Stimulated activated CD4-positive, alpha-beta T cell treated with anti-CD3 and anti-CD28 coated beads, TNF-alpha, amount 100 ng/mL, for 48 hours (primary cell): Measurements from ENCODE around the gene MINDY4B.
"Not testable (repeated sequence)": the region's sequence is repeated elsewhere in the genome, so short reads cannot be mapped to it uniquely, and the experiment has no call there.

ENCODE experiments used
- DNase-seq, 3 donors: peaks; one replicate each; pipeline ENCODE4 v3.0.0-alpha.2; 2020; ENCODE audit warnings: low read depth in 3 of 3

The MINDY4B gene

GRCh38 chr3:150898046-150898754, 7.0 kb downstream of the MINDY4B start:
- no peak for DNase-seq

- DNase-seq, result no peak
Measured at GRCh38 chr3:150897592-150897991, 7.6 kb downstream of the MINDY4B start.

DNA sequence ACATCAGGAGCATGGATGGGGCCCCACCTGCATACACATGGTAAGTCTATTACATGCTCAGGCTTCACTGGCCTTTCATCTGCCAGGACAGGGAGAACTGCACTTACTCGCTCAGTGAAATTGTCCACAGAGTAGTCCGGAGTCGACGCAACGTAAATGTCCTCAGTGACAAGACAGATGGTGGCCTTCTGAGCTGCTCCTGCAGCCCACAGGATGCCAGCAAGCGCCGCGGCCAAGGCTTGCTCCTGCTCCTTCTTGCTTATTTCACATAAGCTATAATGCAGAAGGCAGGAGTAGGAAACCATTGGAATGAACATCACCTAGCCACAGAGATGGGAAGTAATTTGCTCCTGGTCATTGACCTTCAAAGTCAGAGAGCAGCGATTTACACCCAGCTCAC, 14.4 kb downstream of the MINDY4B start:
- no peak for DNase-seq

- DNase-seq, result no peak
Measured at GRCh38 chr3:150890295-150890694, 14.9 kb downstream of the MINDY4B start.

DNA sequence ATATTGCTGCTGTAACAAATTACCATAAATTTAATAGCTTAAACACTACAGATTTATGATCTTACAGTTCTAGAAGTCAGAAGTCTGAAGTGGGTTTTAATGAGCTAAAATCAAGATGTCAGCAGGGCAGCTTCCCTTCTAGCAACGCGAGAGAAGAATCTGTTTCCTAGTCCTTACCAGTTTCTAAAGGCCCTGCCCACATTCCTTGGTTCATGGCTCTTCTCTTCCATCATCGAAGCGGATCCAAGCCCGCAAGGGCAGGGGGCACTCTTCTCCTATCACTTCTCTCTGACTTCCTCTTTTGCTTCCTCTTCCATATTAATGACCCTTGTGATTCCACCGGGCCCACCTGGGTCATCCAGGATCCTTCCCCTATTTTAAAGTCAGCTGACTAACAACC, 16.1 kb downstream of the MINDY4B start:
- DNase-seq, result no peak

- no peak for DNase-seq
Measured at GRCh38 chr3:150887031-150887430, 18.2 kb downstream of the MINDY4B start.

DNA sequence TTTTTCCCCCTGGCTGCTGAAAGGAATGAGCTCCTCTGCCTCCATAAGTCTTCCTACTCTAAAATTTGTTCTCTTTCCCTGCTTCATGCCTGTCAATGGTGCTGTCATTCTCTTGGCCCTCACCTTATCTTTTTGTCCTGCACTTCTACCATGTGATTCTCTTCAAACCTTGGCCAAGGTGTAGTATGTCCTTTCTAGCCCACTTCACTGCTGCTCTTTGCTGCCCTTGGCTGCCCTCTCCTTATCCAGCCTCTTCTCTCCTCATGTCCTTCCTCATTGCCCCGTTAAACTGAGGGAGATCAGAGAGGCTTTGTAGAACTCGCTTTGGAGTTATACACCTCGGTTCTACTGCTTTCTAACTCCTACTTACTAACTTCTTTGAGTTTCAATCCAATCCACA, 19.7 kb downstream of the MINDY4B start:
- no peak for DNase-seq

DNA sequence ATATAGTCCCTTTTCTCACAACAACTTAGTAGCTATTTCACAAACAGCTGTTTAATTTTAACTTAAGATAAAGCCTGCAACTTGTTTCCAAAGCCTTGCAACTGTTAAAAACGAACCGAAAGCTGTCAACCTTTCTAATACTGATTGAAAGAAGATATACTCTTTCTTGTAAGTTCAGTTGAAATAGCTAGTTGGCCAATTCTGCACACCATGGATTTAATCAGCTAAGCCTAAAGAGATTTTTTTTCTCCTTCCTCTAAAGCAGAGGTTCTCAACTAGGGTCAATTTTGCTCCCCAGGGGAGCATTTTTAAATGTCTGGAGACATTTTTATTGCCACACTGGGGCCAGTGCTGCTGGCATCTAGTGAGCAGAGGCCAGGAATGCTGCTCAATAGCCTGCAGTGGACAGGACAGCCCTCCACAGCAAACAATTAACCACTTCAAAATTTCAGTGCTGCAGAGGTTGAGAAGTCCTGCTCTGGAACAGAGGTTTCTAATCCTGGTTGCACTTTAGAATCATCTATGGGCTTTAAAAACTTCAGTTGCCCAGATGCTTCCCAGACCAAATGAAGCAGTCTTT, 26.2 kb downstream of the MINDY4B start:
- no peak for DNase-seq

- DNase-seq, result no peak
Measured at GRCh38 chr3:150878290-150878689, 26.9 kb downstream of the MINDY4B start.

- DNase-seq, result no peak
Measured at GRCh38 chr3:150877303-150877702, 27.9 kb downstream of the MINDY4B start.

DNA sequence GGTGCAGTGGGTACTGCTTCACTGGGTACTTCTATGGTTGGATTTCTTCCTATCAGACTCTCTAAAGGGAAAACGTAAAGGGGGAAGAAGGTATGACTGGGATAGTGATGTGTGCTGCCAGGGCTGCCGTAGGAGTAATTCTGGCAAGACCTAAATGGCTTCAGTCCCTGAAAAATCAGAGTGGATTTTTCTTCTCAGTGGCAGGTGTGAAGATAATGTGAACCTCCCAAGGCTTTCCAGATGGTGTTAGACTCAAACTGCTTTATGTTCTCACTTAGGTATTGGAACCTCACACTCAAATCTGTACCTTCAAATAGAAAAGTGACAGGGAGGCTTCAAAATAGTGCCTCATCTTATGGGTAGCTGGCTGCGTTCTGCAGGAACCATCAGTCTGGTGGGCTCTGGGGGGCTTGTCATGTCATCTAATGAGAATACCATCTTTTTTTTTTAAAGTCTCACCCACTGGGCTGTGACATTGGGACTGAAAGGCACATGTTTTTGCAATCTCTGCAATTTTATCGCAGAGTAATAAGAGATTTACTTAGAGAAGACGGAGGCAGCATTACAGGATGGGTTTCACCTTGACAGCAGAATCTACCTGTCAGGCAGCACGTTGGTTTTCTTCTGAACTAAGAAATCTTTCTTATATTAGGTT, 28.5 kb downstream of the MINDY4B start:
- no peak for DNase-seq

DNA sequence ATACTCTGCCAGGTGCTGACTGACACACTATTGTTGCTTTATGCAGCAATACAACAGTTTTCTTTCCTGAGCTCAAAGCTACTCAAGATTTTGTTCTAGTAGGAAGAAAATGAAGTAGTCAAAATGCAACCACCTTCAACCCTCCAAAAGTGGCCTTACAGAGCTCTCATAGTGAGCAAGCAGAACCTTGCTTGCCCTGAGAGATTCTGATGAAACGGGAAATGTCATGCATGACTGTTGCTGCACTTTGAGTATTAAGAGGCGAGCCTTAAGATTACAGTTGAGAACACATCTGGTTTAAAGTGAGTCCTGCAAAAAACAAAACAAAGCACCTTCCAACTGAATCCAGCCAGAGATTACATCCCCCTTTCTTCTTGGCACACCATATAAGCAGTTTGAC, 29.7 kb downstream of the MINDY4B start:
- no peak for DNase-seq

GRCh38 chr3:150874666-150875219, 30.5 kb downstream of the MINDY4B start:
- DNase-seq, result no peak

DNA sequence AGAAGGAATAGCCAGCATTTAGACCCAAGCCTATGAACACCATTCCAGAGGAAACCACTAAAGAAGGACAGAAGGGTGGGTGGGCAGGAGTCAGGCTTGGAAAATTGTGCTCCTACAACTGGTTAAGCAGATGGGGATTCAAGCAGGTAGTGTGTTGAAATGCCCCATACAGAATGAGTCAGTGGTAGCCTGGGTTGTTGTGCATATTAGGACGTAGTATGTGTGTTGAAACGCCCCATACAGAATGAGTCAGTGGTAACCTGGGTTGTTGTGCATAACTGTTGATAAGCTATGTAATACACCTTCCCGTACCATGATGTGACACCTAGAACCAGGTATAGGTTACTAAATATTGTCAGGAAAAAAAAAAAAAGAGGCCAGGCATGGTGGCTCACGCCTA, 34.0 kb downstream of the MINDY4B start:
- DNase-seq, result no peak

DNA sequence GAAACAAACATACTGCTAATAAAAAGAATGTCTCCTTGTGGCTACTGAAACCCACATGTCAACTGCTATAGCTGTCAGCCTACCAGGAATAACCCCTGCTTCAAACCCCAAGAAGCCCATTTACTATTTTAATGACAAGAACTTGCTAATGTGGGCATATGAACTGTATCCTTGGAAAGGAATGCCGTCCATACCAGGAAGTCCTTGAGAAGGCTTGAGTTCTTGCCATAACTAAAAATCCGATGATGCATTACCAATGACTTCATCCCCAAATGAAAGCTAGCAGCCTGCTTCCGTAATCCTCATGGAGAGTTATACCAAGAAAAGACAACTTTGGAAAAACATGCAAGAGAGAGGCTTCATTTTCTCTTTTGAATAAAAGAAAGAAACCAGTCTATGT, 34.8 kb downstream of the MINDY4B start:
- no peak for DNase-seq

DNA sequence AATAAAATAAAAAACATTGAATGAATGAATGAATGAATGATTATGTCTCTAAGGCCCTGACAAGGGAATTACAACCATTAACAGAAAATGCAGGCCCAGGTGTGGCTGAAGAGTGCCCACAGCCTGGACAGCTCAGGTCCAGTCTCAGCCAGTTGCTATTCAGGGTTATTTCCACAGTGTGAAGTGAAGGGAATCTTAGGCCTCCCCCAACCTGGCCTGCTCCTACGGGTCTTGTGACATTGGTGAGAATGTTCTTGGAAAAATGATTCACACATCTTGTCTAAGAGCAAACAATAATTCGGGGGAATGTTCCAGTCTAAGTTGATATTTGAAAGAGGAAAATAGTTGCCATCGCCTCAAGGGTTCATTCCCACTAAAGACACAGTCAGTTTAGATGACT, 37.0 kb downstream of the MINDY4B start:
- no peak for DNase-seq

GRCh38 chr3:150867434-150867833, 37.8 kb downstream of the MINDY4B start:
- no peak for DNase-seq

DNA sequence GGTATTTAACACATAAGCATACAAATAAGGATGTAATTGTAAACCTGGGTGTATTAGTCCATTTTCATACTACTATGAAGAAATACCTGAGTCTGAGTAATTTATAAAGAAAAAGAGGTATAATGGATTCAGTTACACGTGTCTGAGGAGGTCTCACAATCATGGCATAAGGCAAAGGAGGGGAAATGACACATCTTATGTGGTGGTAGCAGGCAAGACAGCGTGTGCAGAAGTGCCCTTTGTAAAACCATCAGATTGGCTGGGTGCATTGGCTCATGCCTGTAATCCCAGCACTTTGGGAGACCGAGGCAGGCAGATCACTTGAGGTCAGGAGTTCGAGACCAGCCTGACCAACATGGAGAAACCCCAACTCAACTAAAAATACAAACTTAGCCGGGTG, 41.3 kb downstream of the MINDY4B start:
- DNase-seq, result not testable (repeated sequence)

DNA sequence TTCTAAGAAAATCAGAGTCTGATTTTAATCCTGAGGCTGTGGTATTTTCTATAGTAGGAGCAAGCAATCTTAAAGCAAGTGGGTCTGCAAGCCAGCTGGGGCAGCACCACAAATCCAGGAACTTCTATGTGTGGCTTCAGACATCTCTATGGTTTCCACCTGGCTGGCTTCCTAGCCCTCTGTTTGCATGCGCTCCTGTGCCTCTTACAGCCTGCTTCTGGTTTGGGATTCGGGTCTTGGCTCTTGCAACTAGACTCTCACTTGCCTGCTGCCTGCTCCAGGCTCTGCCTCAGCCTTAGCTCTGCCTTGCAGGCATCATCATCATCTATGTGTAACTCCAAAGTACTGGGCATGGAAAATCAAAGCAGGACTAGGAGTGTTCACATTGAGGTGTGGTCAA, 43.4 kb downstream of the MINDY4B start:
- no peak for DNase-seq

DNA sequence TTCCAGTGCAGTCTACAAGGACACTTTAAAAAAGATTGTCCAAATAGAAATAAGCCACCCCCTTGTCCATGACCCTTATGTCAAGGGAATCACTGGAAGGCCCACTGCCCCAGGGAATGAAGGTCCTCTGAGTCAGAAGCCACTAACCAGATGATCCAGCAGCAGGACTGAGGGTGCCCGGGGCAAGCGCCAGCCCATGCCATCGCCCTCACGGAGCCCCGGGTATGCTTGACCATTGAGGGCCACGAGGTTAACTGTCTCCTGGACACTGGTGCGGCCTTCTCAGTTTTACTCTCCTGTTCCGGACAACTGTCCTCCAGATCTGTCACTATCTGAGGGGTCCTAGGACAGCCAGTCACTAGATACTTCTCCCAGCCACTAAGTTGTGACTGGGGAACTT, 47.3 kb downstream of the MINDY4B start:
- DNase-seq, result not testable (repeated sequence)

DNA sequence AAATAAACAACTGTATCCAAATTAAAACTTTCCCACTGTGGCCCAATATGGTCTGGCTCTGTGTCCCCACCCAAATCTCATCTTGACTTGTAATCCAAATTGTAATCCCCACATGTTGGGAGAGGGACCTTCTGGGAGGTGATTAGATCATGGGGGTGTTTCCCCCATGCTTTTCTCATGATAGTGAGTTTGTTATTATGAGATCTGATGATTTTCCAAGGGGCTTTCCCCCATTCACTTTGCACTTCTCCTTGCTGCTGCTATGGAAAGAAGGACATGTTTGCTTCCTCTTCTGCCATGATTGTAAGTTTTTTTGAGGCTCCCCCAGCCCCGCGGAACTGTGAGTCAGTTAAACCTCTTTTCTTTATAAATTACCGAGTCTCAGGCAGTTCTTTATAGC, 55.0 kb downstream of the MINDY4B start:
- no peak for DNase-seq

- DNase-seq, result no peak
Measured at GRCh38 chr3:150848864-150849263, 56.4 kb downstream of the MINDY4B start.

GRCh38 chr3:150847433-150847832, 57.8 kb downstream of the MINDY4B start:
- DNase-seq, result no peak
